Measurements from ENCODE around the gene CTNNBL1. TPM values are rescaled to one million over a fixed set of nuclear protein-coding genes. Genes with fewer than 3 reads are reported as not detected.

CTNNBL1 gene
- total and polyA plus RNA-seq, 2 of the 4 experiments (the other 2 are of a cell fraction) = 29.9 to 34.1 TPM

DNA sequence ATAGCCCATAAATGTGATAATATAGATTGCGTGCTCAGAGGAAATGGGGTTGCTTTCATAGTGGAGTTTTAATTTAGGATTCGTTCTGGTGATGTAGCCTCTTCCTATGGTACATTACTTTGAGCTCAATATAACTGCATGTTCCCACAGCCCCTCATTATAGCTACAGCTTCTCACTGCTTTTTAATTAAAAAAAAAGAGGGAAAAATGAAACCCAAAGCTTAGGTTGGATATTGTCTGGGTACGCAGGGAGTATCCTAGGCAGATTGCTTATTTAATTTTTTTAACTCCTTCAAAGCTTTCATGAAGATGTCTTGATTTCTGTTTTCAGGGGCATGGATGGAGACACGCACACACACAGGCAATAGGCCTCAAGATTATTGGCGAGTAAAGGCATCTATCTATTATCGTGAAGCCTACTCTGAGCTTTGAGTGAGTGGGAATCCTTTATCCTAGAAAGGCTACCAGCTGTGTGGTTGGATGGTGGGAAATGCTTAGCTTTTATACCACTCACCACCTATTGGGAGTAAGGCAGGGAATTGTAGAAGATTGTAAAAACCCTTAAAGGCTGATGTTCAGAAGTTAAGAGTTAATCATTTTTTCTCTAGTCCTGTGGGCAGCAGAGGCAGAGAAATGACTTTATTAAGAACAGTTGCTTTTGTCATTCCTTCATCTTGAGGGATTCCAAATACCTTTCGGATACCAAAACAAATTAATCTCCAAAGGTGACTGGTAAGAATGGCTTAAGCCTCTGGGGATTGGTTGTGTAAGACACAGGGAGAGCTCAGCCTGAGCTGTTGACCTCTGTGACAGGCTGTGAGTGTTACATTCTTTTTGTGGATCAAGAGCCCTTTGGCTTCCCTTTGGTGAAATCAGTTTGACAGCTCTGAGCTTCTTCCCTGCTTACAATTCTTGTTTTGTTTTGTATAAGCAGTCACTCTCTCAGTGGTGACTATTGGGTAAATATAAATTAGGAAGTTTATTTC, 33.4 kb downstream of the CTNNBL1 start:
- no CpG with 5 or more reads among the region's 7 CpGs for WGBS, 2 experiments (ENCODE audit: extremely low coverage in 2 of 2, insufficient read length in 1 of 2)
- Histone ChIP-seq H2AFZ (replicated peaks; ENCODE audit: low read length, poor library complexity) (no peak overlapping the region), H4K20me1 (ENCODE audit: insufficient read depth, low read length) (peaks cover 16% of the 10 kb centered on the region; the same call in 1 of the 2 replicates), H3K14ac (replicated peaks; ENCODE audit: low read depth, low read length) (no peak overlapping the region), H3K23ac (ENCODE audit: low read depth, low read length) (no peak overlapping the region), H3K9me3 (ENCODE audit: control insufficient read depth, insufficient read depth, low read length) (no peaks in the 10 kb centered on the region), H3K9me1 (ENCODE audit: insufficient read depth, low read length) (peaks cover 4% of the 10 kb centered on the region), H2BK15ac (ENCODE audit: low read depth, low read length) (no peak overlapping the region), H3K18ac (ENCODE audit: low read depth, low read length) (no peak overlapping the region), H3K4ac (ENCODE audit: low read depth, low read length) (no peak overlapping the region), H3K4me1 (ENCODE audit: control insufficient read depth, insufficient read depth, low read length) (peaks cover 3% of the 10 kb centered on the region; the same call in 1 of the 2 replicates), H2BK120ac (ENCODE audit: low read depth, low read length) (no peak overlapping the region), H3K36me3 (ENCODE audit: control insufficient read depth, insufficient read depth, low read length) (no peaks in the 10 kb centered on the region), H2AK5ac (ENCODE audit: low read depth, low read length) (no peak overlapping the region), H3K27me3 (ENCODE audit: control insufficient read depth, insufficient read depth, low read length) (no peaks in the 10 kb centered on the region), H3K56ac (ENCODE audit: extremely low read depth, insufficient read depth, low read length) (no peak overlapping the region), H2BK20ac (ENCODE audit: low read depth, low read length) (no peak overlapping the region), H2BK5ac (ENCODE audit: low read depth, low read length, poor library complexity, severe bottlenecking) (no peak overlapping the region), H4K8ac (ENCODE audit: low read depth in 2 of 2, low read length in 2 of 2) (no peak overlapping the region), H2AK9ac (replicated peaks; ENCODE audit: low read depth, low read length, poor library complexity) (no peak overlapping the region), H4K91ac (ENCODE audit: insufficient read depth, low read depth, low read length) (no peak overlapping the region), H3K4me3 (ENCODE audit: insufficient read depth, low read depth, low read length) (no peak overlapping the region), H3K4me2 (ENCODE audit: low read depth, low read length) (no peak overlapping the region), H3K27ac (ENCODE audit: insufficient read depth, low read length) (no peak overlapping the region), H3K9ac (ENCODE audit: low read depth, low read length) (no peak overlapping the region), H3K79me1 (ENCODE audit: low read depth in 1 of 2, low read length in 2 of 2) (peaks cover 15 to 39% of the 10 kb centered on the region in 2 experiments), H4K5ac (ENCODE audit: low read depth, low read length) (no peak overlapping the region)
- TF ChIP-seq POLR2A (IDR thresholded peaks at IDR 0.05; ENCODE audit: low read depth, low read length) = no peak
- 0 out of 2 replicates have a peak, but pooled peaks have one; percentile 22 for TF ChIP-seq CEBPB (IDR thresholded peaks at IDR 0.05; ENCODE audit: low read depth, low read length)
- no TSS peak for BruUV-seq (replicated peaks)
- dilution Hi-C loops (cut with HindIII; ENCODE audit: low sequenced_read_pairs, unreplicated experiment) = no loop called here
- ATAC-seq (ENCODE audit: low read depth) (peak; percentile 57), DNase-seq (no peak)
- intact Hi-C loops (cut with micrococcal nuclease) = no loop called here
- ChIA-PET POLR2A (ENCODE audit: unreplicated experiment) (no interaction called here), CTCF (interaction anchor here (1.6 kb wide), 1 partner anchor 58 kb away, joined by 3 read pairs; no protein-coding TSS in a partner anchor)
- in situ Hi-C loops (cut with MboI; ENCODE audit: low sequenced_read_pairs) = no loop called here
